SK-N-MC (cell line): ENCODE measurements around the gene RNF213.

Source experiments
- EZH2 ChIP-seq: fragments of 200-600 bp; sonication (generic); IDR thresholded peaks from one replicate; pipeline ENCODE4 v1.6.1; 2017; ENCODE audit warnings: antibody characterized with exemption
- POLR2AphosphoS5 ChIP-seq: IDR thresholded peaks from 2 replicates; pipeline ENCODE4 v1.6.1; 2012; ENCODE audit warnings: mild to moderate bottlenecking, low read depth, low read length, borderline replicate concordance

GRCh38 chr17:80286638-80286960 lies 25.9 kb downstream of the RNF213 start:
- TF ChIP-seq EZH2 (no peak), POLR2AphosphoS5 (no peak)
